Smooth muscle cell of the brain vasculature (primary cell): ENCODE results near the gene HAUS1.
"Not testable (repeated sequence)": the region's sequence is repeated elsewhere in the genome, so short reads cannot be mapped to it uniquely, and the experiment has no call there.

Source experiments
- DNase-seq: peaks from one replicate; pipeline ENCODE4 v3.0.0-alpha.2; 2012; ENCODE audit warnings: low read depth, low spot score

Gene HAUS1

DNA sequence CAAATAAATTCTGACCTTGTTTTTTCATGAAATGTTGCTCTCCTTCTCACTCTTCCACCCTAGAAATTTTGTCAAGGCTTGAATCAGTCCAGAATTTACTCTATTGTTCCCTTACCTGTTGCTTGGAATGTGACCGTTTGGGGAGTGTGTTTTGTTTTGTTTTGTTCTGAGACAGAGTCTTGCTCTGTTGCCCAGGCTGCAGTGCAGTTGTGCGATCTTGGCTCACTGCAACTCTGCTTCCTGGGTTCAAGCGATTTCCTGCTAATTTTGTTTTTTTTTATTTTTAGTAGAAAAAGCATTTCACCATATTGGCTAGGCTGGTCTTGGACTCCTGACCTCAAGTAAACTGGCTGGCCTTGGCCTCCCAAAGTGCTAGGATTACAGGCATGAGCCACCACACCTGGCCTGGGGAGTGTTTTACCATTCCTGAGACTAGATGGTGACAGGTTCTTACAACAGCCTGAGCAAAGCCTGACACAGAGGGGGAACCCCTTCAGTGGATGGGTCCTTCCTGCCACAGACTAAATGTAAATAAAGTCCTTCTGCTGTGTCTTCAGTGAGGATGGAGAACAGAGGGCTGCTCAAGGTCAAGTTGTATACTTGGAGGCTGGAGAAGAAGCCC, 52.0 kb downstream of the HAUS1 start:
- no peak for DNase-seq

DNA sequence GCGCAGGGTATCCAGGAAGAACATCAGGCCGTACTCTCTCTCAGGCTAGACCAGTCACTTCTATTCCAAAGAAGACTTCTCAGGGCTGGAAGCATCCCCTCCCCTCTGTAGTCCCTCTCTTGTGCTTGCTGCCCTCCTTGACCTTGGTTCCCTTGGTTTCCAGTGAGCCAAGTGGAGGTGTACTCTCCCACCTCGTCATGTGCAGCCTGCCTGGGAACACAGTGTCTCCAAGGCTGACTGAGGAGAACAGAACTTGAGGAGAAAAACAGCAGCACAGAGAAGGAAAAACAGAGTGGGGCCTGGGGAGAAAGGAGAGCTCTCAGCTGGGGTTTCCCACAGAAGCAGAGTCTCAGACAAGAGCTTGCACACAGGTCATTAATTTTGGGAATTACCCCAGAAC, 52.7 kb downstream of the HAUS1 start:
- no peak for DNase-seq

- no peak for DNase-seq
Measured at GRCh38 chr18:46158499-46158898, 54.3 kb downstream of the HAUS1 start.

DNA sequence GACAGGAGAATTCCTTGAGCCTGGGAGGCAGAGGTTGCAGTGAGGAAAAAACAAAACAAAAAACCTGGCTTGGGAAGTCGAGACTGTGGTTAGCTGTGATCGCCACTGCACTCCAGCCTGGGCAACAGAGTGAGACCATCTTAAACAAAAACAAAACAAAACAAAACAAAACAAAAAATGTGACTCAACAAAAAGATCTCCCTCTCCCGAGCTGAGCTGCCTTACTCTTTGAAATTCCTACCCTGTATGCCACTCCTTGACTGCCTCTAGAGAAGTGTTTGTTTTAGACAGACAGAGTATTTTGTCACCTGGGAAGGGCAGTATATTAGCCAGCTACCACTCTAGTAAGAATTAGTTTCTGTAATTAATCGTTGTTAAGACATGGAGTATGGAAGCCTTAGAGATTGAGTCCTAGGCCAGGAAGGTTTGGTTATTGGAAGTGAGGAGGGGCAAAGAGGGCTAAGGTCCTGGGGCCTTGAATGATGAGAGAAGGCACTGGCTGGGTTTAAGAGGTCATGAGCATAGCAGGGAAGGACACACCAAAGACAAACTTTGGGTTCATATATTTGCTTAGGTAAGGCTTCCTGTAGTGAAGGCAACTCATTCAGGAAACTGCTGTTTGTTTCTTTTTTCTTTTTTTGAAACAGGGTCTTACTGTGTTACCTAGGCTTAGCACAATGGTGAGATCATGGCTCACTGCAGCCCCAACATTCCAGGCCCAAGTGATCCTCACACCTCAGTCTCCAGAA, 56.0 kb downstream of the HAUS1 start:
- DNase-seq, result no peak

DNA sequence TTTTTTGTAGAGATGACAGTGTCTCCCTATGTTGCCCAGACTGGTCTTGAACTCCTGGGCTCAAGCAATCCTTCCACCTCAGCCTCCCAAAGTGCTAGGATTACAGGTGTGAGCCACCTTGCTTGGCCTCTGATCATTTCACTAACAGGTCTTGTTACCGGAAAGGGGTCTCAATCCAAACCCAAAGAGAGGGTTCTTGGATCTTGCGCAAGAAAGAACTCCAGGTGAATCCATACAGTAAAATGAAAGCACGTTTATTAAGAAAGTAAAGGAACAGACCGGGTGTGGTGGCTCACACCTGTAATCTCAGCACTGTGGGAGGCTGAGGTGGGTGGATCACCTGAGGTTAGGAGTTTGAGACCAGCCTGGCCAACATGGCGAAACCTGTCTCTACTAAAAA, 56.7 kb downstream of the HAUS1 start:
- not testable (repeated sequence) for DNase-seq

- DNase-seq, result no peak
Measured at GRCh38 chr18:46161703-46162396, 57.7 kb downstream of the HAUS1 start.

DNA sequence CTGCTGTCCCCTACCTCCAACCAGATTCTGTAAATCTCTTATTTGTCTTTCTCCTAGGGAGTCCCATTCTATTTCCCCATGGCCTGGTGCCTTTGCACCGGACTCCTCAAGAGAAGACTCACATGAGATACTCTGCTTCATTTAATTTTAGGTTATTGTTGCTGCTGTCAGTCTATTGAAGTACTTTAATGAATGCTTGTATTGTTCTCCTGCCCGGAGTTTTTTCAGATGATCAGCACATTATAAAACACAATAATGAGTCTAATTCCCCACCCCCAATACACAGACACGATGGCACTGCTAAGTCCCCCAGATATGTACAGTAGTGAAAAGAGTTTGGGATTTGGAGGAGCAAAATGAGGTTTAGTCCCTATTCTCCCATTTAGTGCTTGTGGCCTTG, 58.9 kb downstream of the HAUS1 start:
- DNase-seq, result no peak

- DNase-seq, result no peak
Measured at GRCh38 chr18:46163941-46164499, 59.8 kb downstream of the HAUS1 start.

GRCh38 chr18:46164502-46164901, 60.3 kb downstream of the HAUS1 start:
- not testable (repeated sequence) for DNase-seq

DNA sequence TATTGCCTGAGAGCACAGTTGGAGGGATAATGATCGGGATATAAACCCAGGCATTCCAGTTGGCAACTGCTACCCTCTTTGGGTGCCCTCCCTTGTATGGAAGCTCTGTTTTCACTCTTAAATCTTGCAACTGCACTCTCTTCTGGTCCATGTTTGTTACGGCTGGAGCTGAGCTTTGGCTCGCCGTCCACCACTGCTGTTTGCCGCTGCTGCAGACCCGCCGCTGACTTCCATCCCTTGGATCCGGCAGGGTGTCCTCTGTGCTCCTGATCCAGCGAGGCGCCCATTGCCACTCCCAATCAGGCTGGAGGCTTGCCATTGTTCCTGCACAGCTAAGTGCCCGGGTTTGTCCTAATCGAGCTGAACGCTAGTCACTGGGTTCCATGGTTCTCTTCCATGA, 60.7 kb downstream of the HAUS1 start:
- no peak for DNase-seq

- no peak for DNase-seq
Measured at GRCh38 chr18:46166261-46166970, 62.2 kb downstream of the HAUS1 start.

- no peak for DNase-seq
Measured at GRCh38 chr18:46167971-46168370, 63.8 kb downstream of the HAUS1 start.

DNA sequence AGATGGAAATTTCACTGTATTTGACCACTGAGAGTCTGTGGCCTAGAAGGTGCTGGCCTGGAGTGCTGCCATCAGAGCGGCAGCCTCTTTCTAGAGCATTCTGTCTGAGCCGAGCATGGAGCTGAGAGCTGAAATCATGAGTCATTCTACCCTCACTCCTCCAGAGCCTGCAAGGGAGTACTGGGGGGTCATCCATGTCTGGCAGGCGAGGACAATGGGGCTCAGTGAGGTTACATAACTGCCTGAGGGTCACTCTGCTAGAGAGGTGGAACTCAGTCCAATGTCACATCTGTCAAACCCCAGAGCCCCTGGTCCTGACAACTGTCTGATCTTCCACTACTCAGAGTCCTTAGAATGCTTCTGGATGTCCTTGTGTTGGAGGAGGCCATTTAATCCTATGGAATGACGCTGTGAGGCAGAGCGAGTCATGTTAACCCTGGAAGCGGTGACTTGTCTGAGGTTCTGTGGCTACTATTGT, 65.3 kb downstream of the HAUS1 start:
- no peak for DNase-seq

GRCh38 chr18:46171331-46171730, 67.1 kb downstream of the HAUS1 start:
- no peak for DNase-seq

- peak; percentile 79 for DNase-seq
Measured at GRCh38 chr18:46173393-46174341, 69.5 kb downstream of the HAUS1 start.

- no peak for DNase-seq
Measured at GRCh38 chr18:46174342-46175041, 70.3 kb downstream of the HAUS1 start.

DNA sequence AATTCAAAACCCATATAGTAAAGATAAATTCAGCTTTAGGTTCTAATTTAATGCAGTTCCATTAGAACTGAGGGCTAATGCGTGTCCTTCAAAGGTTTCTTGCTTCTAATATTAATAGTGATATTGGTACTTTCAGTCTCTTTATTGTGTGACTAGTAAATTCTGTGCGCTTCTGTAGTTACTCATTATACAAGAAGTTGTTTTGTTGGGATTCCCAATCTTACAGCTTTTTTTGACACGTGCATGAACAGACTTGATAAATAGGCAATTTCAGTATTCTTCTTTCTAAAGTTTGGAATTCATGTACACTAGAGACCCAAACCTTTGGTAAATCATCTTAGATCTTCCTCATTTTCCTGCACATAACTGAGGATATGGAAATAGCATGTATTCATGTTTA, 71.8 kb downstream of the HAUS1 start:
- no peak for DNase-seq
